RKO (cell line): ENCODE data around the gene ETFA.

Source experiments
- DNase-seq: peaks from one replicate; pipeline ENCODE4 v3.0.0-alpha.2; 2016; ENCODE audit warnings: low spot score

Gene ETFA

GRCh38 chr15:76215634-76216033 is 95.6 kb downstream of the ETFA start:
- DNase-seq = no peak

GRCh38 chr15:76209942-76210341 is 101.3 kb downstream of the ETFA start:
- DNase-seq = no peak

GRCh38 chr15:76209523-76209922 is 101.7 kb downstream of the ETFA start:
- no peak for DNase-seq

- DNase-seq = no peak
These were observed 102.4 kb downstream of the ETFA start for GRCh38 chr15:76208786-76209424.

GRCh38 chr15:76208084-76208785 is 103.0 kb downstream of the ETFA start:
- DNase-seq = no peak

- no peak for DNase-seq
These were observed 104.8 kb downstream of the ETFA start for GRCh38 chr15:76206325-76206976.

GRCh38 chr15:76204916-76205460 is 106.3 kb downstream of the ETFA start:
- no peak for DNase-seq

- no peak for DNase-seq
These were observed 107.0 kb downstream of the ETFA start for GRCh38 chr15:76204109-76204845.

- DNase-seq = no peak
These were observed 107.7 kb downstream of the ETFA start for GRCh38 chr15:76203346-76204108.

GRCh38 chr15:76201536-76202255 is 109.6 kb downstream of the ETFA start:
- DNase-seq = no peak

GRCh38 chr15:76200641-76201105 is 110.6 kb downstream of the ETFA start:
- DNase-seq = no peak

GRCh38 chr15:76200083-76200465 is 111.2 kb downstream of the ETFA start:
- DNase-seq = no peak

GRCh38 chr15:76199106-76200082 is 111.9 kb downstream of the ETFA start:
- peak; percentile 45 for DNase-seq

- no peak for DNase-seq
These were observed 112.7 kb downstream of the ETFA start for GRCh38 chr15:76198456-76199105.

- no peak for DNase-seq
These were observed 113.4 kb downstream of the ETFA start for GRCh38 chr15:76197703-76198455.

- peak; percentile 25 for DNase-seq
These were observed 114.7 kb downstream of the ETFA start for GRCh38 chr15:76196269-76197231.
